A673 (cell line): ENCODE results near the gene LY6G5C.

Source experiments
- CTCF ChIP-seq: fragments of 300-800, 200-600 bp; sonication (generic); conservative IDR thresholded peaks from 2 replicates; pipeline ENCODE4 v1.5.1; 2017; ENCODE audit warnings: low read depth, mild to moderate bottlenecking, antibody characterized with exemption, low read length, moderate library complexity, mixed read lengths
- EZH2 ChIP-seq: fragments of 200-600 bp; sonication (generic); IDR thresholded peaks from 2 replicates; pipeline ENCODE4 v1.6.1; 2017; ENCODE audit warnings: borderline replicate concordance, low read depth, mild to moderate bottlenecking, mixed read lengths, antibody characterized with exemption, low read length; ENCODE audit not compliant: poor library complexity, severe bottlenecking

GRCh38 chr6:31634131-31634530 is 46.7 kb downstream of the LY6G5C start:
- TF ChIP-seq CTCF (no peak), EZH2 (no peak)
